DOHH2 (cell line): Measurements from ENCODE around the gene BARX2.

Experiments used
- H3F3A ChIP-seq: fragments of 200-600 bp; sonication (generic), shearing (Covaris generic); 2 replicates; pipeline ENCODE4 v1.6.0; 2016; ENCODE audit warnings: antibody characterized with exemption, mild to moderate bottlenecking; ENCODE audit not compliant: control insufficient read depth, insufficient read depth
- H3K27ac ChIP-seq: fragments of 200-600 bp; sonication (generic); 2 replicates; pipeline ENCODE4 v1.5.1; 2014; ENCODE audit warnings: low read depth, mild to moderate bottlenecking, low read length, moderate library complexity
- H3K27me3 ChIP-seq: fragments of 200-600 bp; sonication (generic); 2 replicates; pipeline ENCODE4 v1.6.1; 2014; ENCODE audit warnings: mild to moderate bottlenecking, low read length, mixed read lengths; ENCODE audit not compliant: control insufficient read depth
- H3K36me3 ChIP-seq: fragments of 200-600 bp; sonication (generic); 2 replicates; pipeline ENCODE4 v1.6.1; 2014; ENCODE audit warnings: mild to moderate bottlenecking, low read length, moderate library complexity, mixed read lengths; ENCODE audit not compliant: control insufficient read depth
- H3K4me1 ChIP-seq: fragments of 200-600 bp; sonication (generic); 2 replicates; pipeline ENCODE4 v1.6.1; 2014; ENCODE audit warnings: mild to moderate bottlenecking, low read length, mixed read lengths; ENCODE audit not compliant: control insufficient read depth
- H3K4me2 ChIP-seq: fragments of 200-600 bp; sonication (generic); 2 replicates; pipeline ENCODE4 v1.6.0; 2014; ENCODE audit warnings: mild to moderate bottlenecking, low read length, moderate library complexity
- H3K4me3 ChIP-seq: fragments of 200-600 bp; sonication (generic); 2 replicates; pipeline ENCODE4 v1.5.1; 2014; ENCODE audit warnings: mild to moderate bottlenecking, low read length, mixed read lengths
- H3K79me2 ChIP-seq: fragments of 200-600 bp; sonication (generic); 2 replicates; pipeline ENCODE4 v1.6.1; 2014; ENCODE audit warnings: mild to moderate bottlenecking, low read length, mixed read lengths; ENCODE audit not compliant: control insufficient read depth
- H3K9me2 ChIP-seq: fragments of 200-600 bp; sonication (generic); replicated peaks from 2 replicates; pipeline ENCODE4 v1.6.1; 2014; ENCODE audit warnings: mild to moderate bottlenecking, low read length, mixed read lengths; ENCODE audit not compliant: control insufficient read depth
- H3K9me3 ChIP-seq: fragments of 200-600 bp; sonication (generic); 2 replicates; pipeline ENCODE4 v1.6.1; 2014; ENCODE audit warnings: antibody characterized with exemption, low read length, mixed read lengths; ENCODE audit not compliant: control insufficient read depth, insufficient read depth
- H4K20me1 ChIP-seq: fragments of 200-600 bp; sonication (generic); 2 replicates; pipeline ENCODE4 v1.6.0; 2014; ENCODE audit warnings: low read depth, mild to moderate bottlenecking, antibody characterized with exemption, low read length, moderate library complexity; ENCODE audit not compliant: control insufficient read depth, insufficient read depth
- CTCF ChIP-seq: fragments of 200-600 bp; sonication (generic); IDR thresholded peaks from one replicate; pipeline ENCODE4 v1.5.1; 2014; ENCODE audit warnings: antibody characterized with exemption, mild to moderate bottlenecking, low read depth, low read length; ENCODE audit not compliant: poor library complexity, severe bottlenecking
- EZH2phosphoT487 ChIP-seq: fragments of 200-600 bp; sonication (generic); IDR thresholded peaks from 2 replicates; pipeline ENCODE4 v1.6.1; 2017; ENCODE audit warnings: borderline replicate concordance, mild to moderate bottlenecking, antibody characterized with exemption, low read length, moderate library complexity, mixed read lengths

Gene BARX2

GRCh38 chr11:129440028-129440713, 64.5 kb downstream of the BARX2 start:
- Histone ChIP-seq H3K4me2 (no peak overlapping the region), H3K79me2 (no peaks in the 10 kb centered on the region), H3K4me1 (peaks cover 41% of the 10 kb centered on the region), H3K9me2 (no peaks in the 10 kb centered on the region), H3K36me3 (no peaks in the 10 kb centered on the region), H3K27ac (no peak overlapping the region), H4K20me1 (no peaks in the 10 kb centered on the region), H3K4me3 (no peak overlapping the region), H3F3A (no peaks in the 10 kb centered on the region), H3K27me3 (no peaks in the 10 kb centered on the region), H3K9me3 (no peaks in the 10 kb centered on the region)
- TF ChIP-seq EZH2phosphoT487 (no peak), CTCF (no peak)

GRCh38 chr11:129442171-129442570, 66.5 kb downstream of the BARX2 start:
- Histone ChIP-seq H3K79me2 (no peaks in the 10 kb centered on the region), H3K36me3 (no peaks in the 10 kb centered on the region), H4K20me1 (no peaks in the 10 kb centered on the region), H3K4me2 (no peak overlapping the region), H3K9me3 (no peaks in the 10 kb centered on the region), H3K9me2 (no peaks in the 10 kb centered on the region), H3K27me3 (no peaks in the 10 kb centered on the region), H3K27ac (no peak overlapping the region), H3K4me3 (no peak overlapping the region), H3F3A (no peaks in the 10 kb centered on the region), H3K4me1 (peaks cover 21% of the 10 kb centered on the region)
- TF ChIP-seq EZH2phosphoT487 (no peak), CTCF (no peak)

- H3K36me3 ChIP-seq: no peaks in the 10 kb centered on the region
- peaks cover 17% of the 10 kb centered on the region for H3K4me1 ChIP-seq
- H3K79me2 ChIP-seq: no peaks in the 10 kb centered on the region
- no peaks in the 10 kb centered on the region for H3K27me3 ChIP-seq
- H3K27ac ChIP-seq: no peak overlapping the region
- TF ChIP-seq EZH2phosphoT487 (no peak), CTCF (no peak)
- no peaks in the 10 kb centered on the region for H4K20me1 ChIP-seq
- H3K4me2 ChIP-seq: peak overlapping the region; percentile 25
- no peaks in the 10 kb centered on the region for H3K9me3 ChIP-seq
- no peaks in the 10 kb centered on the region for H3K9me2 ChIP-seq
- peak overlapping the region; percentile 4 for H3K4me3 ChIP-seq
- H3F3A ChIP-seq: no peaks in the 10 kb centered on the region
Observed at GRCh38 chr11:129443276-129443675, 67.6 kb downstream of the BARX2 start.
